NCI-H526 (cell line): Measurements from ENCODE around the gene SETD3.

Experiments used
- DNase-seq, 2 experiments: peaks; one replicate each; lab custom pipeline; 2025; lab: John Stamatoyannopoulos, UW

Gene SETD3

GRCh38 chr14:99460793-99461192 is 19.9 kb downstream of the SETD3 start:
- no peak for DNase-seq

DNA sequence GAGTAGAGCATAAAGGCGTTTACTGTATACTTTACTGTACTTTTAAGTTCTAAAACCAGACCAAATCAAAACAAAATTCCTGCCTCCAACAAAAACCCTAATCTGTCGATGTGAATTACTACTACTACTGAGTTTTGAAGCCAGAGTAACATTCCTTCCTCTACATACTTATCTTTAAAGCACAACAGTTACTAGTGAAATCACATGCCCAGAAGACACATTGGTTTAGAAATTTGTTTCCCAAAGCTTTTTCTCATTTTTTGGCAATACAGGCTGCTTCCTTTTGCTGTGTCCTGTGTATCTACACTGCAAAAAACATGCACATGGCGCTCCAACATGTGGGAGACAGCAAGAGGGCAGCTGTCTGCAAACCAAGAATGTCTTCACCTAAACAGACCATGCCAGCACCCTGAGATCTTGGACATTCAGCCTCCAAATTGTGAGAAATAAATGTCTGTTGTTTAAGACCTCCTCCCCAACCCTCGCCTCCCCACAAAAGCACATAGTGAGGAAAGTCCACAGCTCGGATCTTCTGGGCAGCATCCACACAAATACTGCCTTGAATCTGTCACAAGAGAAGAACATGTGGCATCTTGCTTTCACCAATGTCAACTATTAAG is 21.1 kb downstream of the SETD3 start:
- DNase-seq, result no peak

GRCh38 chr14:99454246-99454645 is 26.4 kb downstream of the SETD3 start:
- DNase-seq, result no peak

- no peak for DNase-seq
Measured at GRCh38 chr14:99452968-99453367, 27.7 kb downstream of the SETD3 start.

DNA sequence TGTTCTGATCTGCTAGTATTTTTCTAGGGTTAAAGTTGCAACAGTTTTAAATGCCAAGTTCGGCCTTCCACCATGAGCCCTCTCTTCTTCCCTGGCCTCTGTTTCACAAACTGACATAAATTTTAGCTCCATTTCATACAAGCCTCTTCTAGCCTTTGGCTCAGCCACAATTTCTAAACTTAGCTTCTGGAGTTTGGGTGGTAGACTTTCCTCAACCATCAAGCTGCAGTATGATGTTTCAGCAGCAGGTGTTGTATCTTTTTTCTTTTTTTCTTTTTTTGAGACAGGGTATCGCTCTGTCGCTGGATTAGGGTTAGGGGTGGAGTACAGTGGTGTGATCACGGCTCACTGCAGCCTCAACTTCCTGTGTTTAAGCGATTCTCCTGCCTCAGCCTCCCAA is 29.4 kb downstream of the SETD3 start:
- DNase-seq, result no peak

GRCh38 chr14:99450266-99450665 is 30.4 kb downstream of the SETD3 start:
- DNase-seq, result no peak

DNA sequence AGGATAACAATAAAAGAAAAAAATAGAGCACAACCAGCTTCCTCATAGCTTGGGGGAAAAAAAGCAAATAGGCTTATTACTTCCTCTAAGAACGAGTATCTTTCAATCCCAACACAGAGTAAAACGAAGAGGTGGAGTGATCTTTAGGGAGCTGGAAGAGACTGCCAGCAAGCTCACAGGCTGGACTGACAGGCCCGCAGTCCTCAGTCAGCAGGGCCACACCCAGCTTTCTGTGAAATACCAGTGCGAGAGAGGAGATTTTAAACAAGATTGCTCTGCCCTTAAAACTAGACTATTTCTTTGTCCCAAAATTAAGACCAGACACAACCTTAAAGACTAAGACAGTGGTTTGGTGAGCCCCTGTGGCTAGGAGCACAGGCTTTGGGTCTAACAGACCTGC is 32.9 kb downstream of the SETD3 start:
- DNase-seq, result no peak

DNA sequence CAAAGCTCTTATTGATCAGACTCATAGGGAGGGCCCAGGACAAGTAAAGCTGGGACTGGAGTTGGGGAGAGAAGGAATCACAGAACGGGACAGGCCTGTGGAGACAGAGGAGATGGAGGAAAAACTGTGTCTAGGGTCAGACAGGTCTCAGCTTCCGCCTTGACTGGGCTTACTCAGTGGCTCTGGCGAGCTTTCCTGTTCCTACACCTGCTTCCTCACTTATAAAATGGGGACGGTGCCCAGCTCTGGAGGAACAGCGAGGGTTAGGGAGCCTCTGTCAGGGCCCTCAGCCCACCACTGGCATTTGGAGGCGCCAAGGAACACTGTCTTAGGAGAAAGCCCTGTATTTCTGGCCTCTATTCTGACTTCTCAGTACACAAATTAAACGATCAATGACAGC is 34.7 kb downstream of the SETD3 start:
- no peak for DNase-seq

DNA sequence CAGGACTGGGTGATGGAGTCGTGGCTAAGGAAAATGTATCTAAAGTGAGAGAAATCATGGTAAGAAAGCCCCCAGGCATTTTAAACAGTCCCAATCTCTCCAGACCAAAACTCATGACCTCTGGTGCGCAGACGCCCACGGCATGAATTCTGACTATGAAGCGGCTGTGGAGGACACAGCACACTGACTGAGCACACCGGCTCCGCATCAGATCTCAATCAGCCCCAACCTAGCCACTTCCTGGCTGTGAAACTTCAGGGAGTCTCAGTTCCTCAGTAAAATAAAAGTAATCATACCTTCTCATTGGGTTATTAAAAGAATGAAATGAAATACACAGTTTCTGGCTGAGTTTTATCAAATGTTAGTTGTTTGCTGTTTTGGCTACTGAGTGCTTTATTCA is 38.7 kb downstream of the SETD3 start:
- DNase-seq, result no peak

GRCh38 chr14:99441157-99441870 is 39.3 kb downstream of the SETD3 start:
- DNase-seq, result peak in 1 of 2 experiments; percentile 12

GRCh38 chr14:99440278-99440677 is 40.4 kb downstream of the SETD3 start:
- DNase-seq, result no peak

GRCh38 chr14:99437706-99438105 is 43.0 kb downstream of the SETD3 start:
- no peak for DNase-seq

GRCh38 chr14:99436247-99437180 is 44.1 kb downstream of the SETD3 start:
- no peak for DNase-seq

DNA sequence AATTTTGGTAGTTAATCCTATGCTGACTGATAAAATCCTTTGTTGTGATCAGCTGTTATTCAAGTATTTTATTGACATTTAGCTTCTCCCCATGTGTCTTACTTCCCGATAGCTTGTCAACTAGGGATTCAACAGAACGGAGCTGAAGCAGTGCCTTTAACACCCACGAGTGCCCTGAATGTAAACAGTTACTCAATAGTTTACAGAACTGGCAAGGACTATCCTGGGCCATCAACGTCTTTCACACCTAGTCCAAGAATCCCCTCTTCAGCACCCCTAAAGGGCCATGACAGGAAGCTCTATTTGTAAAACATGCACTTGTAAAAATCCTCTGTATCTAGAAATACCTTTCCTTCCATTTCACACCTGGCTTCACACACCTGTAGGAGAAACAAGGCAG is 45.3 kb downstream of the SETD3 start:
- no peak for DNase-seq

DNA sequence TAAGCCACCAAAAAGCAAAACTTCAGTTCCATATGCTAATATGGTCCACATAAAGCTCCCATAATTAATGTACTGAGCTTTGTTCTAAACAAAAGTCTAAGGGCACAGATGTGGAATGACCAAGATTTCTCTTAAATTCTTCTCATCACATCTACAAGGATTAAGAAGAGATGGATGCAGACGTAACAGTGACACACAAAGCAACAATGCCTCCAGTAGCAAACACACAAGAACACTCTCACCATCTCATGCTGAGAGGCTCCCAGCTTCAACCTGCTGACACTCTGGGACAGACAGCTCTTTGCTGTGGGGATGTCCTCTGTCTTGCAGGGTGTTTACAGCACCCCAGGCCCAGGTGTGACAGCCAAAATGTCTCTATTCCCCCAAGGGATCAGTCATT is 48.2 kb downstream of the SETD3 start:
- DNase-seq, result no peak

- no peak for DNase-seq
Measured at GRCh38 chr14:99431986-99432385, 48.7 kb downstream of the SETD3 start.

DNA sequence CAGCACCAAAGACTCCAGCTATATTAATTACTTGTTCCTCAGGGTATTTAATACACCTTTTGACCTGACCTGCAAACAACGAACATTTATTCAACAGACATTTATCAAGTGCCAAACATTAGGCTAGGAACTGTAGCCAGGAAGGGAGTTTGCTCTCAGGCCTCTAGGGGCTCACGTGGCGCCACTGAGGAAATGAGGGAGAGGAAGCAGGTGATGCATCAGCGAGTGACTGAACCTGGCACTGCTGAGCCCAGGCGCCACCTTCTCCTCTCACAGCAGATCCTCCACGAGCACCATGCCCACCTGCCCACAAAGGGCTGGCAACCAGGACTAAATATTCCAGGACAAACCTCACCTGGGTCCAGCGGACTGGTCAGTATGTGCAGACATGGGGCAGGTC is 50.2 kb downstream of the SETD3 start:
- DNase-seq, result peak; percentile 24 to 69

GRCh38 chr14:99427632-99428300 is 52.9 kb downstream of the SETD3 start:
- no peak for DNase-seq

DNA sequence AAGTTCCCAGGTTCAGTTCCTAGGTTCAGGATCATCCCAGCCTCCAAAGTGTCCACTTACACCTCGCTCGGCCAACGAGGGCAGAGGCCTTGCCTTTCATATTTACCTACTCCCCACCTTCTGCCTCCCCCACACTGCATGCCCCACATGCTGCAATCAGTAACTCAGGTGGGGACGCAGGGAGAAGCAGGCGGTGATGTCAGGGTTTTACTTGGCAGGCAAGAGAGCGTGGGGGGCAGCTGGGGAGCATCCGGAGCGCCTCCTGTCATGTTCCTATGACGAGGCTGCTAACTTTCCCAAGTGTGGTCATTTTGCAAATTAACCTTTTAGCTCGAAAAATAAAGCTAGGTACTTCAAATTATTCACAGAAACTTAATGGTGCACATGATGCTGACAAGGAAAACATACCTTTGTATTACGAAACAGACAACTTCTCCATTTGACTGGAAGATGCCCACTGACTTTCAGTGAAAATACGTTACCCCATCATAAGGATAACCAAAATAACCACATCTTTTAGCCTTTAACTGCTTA is 53.8 kb downstream of the SETD3 start:
- DNase-seq, result no peak

DNA sequence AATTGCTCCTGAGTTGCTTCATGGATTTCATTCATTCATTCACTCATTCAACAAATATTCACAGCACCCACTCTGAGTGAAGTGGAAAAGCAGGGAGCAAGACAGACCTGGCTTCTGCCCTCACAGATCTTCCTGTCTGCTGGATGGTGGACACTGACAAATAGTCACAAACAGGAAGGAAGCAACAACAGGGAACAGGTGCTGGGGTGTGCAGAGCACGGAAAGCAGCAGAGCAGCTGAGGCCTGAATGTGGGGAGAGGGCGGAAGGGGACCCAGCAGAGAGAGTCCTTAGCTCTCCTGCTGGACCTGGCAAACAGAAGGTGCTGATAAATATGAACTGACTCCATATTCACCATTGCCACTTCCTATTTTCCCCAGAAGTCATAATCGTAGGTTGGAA is 54.4 kb downstream of the SETD3 start:
- no peak for DNase-seq

DNA sequence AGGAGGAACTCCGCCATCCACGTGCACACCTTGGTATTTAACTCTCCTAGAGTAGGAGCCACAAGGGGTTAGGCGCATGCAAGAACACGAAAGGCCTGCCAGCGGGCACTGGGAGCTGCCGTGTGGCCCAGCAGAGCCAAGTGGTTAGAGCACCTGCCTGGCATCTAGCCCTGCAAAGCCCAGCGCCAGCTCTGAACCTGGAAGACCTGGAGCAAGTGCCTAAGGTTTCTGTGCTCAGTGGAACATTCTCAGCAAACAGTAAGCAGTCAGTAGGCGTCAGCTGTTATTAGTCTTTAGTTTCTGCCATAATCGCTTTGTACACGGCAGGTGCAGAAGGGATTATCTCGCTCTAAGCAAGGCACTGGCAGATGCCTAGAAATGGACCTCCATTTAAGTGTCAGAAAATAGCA is 55.4 kb downstream of the SETD3 start:
- no peak for DNase-seq

GRCh38 chr14:99424306-99424877 is 56.3 kb downstream of the SETD3 start:
- DNase-seq, result no peak
